Naive thymus-derived CD8-positive, alpha-beta T cell (primary cell): ENCODE results near the gene TTC12. TPM values are rescaled to one million over a fixed set of nuclear protein-coding genes. Genes with fewer than 3 reads are reported as not detected.
A peak's percentile ranks its signal among the peaks of the same experiment; 100 is the strongest.

Experiments used
- ATAC-seq, 2 donors: fragments of 150-1000 bp; cut with Tn5 transposase in 1 of 2; sonication (Bioruptor Pico), chemical (Tn5 transposase) in 1 of 2; 1 replicate in 1 of 2; 2 replicates in 1 of 2; pipeline ENCODE4 v1.10.0; 2021; ENCODE audit warnings: mild to moderate bottlenecking in 2 of 2, moderate library complexity in 2 of 2
- POLR2A ChIA-PET: fragments of 350-600 bp; sonication (Branson Sonifier 250); formaldehyde crosslinking; loops from one replicate; lab custom pipeline; 2021; ENCODE audit warnings: antibody characterized with exemption; lab: Charles Lee
- DNase-seq, 10 donors: peaks; one replicate each; pipeline versions ENCODE4 v3.0.0 to v3.0.0-alpha.2; 2020 to 2022
- H3K27ac Mint-ChIP-seq, 10 donors: one replicate each; pipeline ENCODE4 v1.8.0; 2020 to 2022; ENCODE audit warnings: mild to moderate bottlenecking in 10 of 10, mixed read lengths in 10 of 10, moderate library complexity in 4 of 10, inconsistent platforms in 1 of 10
- H3K27me3 Mint-ChIP-seq, 5 donors: one replicate each; pipeline ENCODE4 v1.8.0; 2021 to 2022; ENCODE audit warnings: mixed read lengths in 5 of 5
- H3K36me3 Mint-ChIP-seq, 3 donors: one replicate each; pipeline ENCODE4 v1.8.0; 2020 to 2022; ENCODE audit warnings: mixed read lengths in 3 of 3, mild to moderate bottlenecking in 2 of 3, inconsistent platforms in 1 of 3
- H3K4me1 Mint-ChIP-seq, 4 donors: one replicate each; pipeline ENCODE4 v1.8.0; 2021 to 2022; ENCODE audit warnings: mixed read lengths in 4 of 4
- H3K4me3 Mint-ChIP-seq, 10 donors: one replicate each; pipeline ENCODE4 v1.8.0; 2020 to 2022; ENCODE audit warnings: mild to moderate bottlenecking in 10 of 10, mixed read lengths in 10 of 10, moderate library complexity in 6 of 10, inconsistent platforms in 1 of 10
- H3K9me3 Mint-ChIP-seq, 9 donors: one replicate each; pipeline ENCODE4 v1.8.0; 2020 to 2022; ENCODE audit warnings: mixed read lengths in 9 of 9, mild to moderate bottlenecking in 3 of 9, inconsistent platforms in 1 of 9, moderate library complexity in 1 of 9
- polyA plus RNA-seq, 3 donors: library from polyadenylated mRNA; unstranded; fragments of 300-500 nt; fragmentation: Illumina TruSeq; gene quantifications; one replicate each; pipeline ENCODE4 v1.2.3, GENCODE V29; 2021
- total RNA-seq, 8 experiments: library from RNA in 2 of 8; stranded (reverse) in 2 of 8; gene quantifications; one replicate each; pipeline ENCODE4 v1.2.3 and lab custom pipeline; 2021 to 2026

TTC12 gene
- total and polyA plus RNA-seq, 5 experiments from 2014 or later, result 6.9 to 95.8 (median 11.3) TPM

DNA sequence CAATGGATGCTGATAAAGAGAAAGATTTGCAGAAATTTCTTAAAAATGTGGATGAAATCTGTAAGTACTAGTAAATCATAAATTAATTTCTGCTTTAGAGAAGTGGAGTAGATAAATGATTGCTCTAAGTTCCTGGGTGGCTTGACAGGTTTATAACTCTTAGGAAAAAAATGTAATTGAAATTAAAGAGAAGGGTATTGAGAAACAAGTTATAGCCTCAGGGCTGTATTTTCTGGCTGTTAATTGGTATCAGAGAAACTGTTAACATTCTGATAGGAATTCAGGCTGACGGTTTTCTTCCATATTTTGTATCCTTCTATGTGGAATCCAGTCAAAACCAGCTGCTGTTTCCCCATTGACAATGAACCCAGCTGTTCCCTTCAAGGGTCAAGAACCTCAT lies 1.9 kb downstream of the TTC12 start:
- Mint-ChIP-seq H3K27me3 (peaks cover 0 to 2% (median 0%) of the 10 kb centered on the region in 5 donors), H3K27ac (peak overlapping the region in 8 of 10 donors; percentile 13 to 96 (median 76)), H3K4me1 (peaks cover 22 to 41% (median 27%) of the 10 kb centered on the region in 4 donors), H3K4me3 (peak overlapping the region in 3 of 10 donors; percentile 19 to 88 (median 87)), H3K9me3 (no peaks in the 10 kb centered on the region), H3K36me3 (peaks cover 5 to 30% (median 26%) of the 10 kb centered on the region in 3 donors)
- DNase-seq, result no peak
- POLR2A ChIA-PET, result interaction anchor here (1.6 kb wide), 1 partner anchor 19 kb away, joined by 3 read pairs; no protein-coding TSS in a partner anchor
- ATAC-seq, result no peak

DNA sequence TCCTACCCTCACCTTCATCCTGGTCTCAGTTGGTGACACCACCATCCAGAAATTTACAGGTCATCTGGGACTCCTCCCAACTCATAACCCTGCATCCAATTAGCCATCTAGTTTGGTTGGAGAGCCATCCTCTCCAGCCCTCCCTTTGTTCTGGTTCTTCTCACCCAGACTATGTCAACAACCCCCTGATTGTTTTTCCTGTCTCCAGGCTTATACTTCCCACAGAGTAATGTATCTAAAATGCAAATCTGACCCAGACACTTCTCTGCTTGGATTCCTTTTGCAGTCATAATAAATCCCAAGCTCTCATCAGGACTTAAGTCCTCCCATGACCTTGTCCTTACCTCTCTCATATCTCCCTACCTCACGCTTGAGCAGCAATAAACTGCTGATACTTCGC lies 3.0 kb downstream of the TTC12 start:
- Mint-ChIP-seq H3K4me3 (peak overlapping the region in 1 of 10 donors; percentile 22), H3K9me3 (no peaks in the 10 kb centered on the region), H3K27ac (peak overlapping the region in 5 of 10 donors; percentile 1 to 11 (median 4)), H3K36me3 (peaks cover 5 to 33% (median 26%) of the 10 kb centered on the region in 3 donors), H3K4me1 (peaks cover 21 to 41% (median 32%) of the 10 kb centered on the region in 4 donors), H3K27me3 (no peaks in the 10 kb centered on the region)
- no peak for DNase-seq
- no peak for ATAC-seq
- POLR2A ChIA-PET, result interaction anchor here (1.6 kb wide), 1 partner anchor 18 kb away, joined by 3 read pairs; no protein-coding TSS in a partner anchor

DNA sequence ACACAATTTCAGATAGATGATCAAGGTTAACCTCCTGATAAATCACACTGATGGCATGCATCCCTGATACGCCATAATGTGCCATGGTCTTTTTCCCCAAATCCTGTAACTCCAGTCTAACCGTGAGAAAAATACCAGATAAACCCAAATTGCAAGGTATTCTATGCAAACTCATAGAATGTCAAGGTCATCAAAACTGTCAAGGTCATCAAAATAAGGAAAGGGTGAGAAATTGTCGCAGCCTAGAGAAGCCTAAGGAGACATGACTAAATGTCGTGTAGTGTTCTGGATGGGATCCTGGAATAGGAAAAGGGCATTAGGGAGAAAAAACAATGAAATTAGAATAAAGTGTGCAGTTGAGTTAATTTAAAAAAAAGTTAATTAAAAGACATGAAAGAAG lies 4.7 kb downstream of the TTC12 start:
- no peaks in the 10 kb centered on the region for H3K27me3 Mint-ChIP-seq
- no peaks in the 10 kb centered on the region for H3K9me3 Mint-ChIP-seq
- ATAC-seq (no peak), DNase-seq (no peak)
- no peak overlapping the region for H3K4me3 Mint-ChIP-seq
- H3K4me1 Mint-ChIP-seq, result peaks cover 18 to 34% (median 26%) of the 10 kb centered on the region in 4 donors
- no peak overlapping the region for H3K27ac Mint-ChIP-seq
- POLR2A ChIA-PET, result no interaction called here
- peaks cover 5 to 47% (median 30%) of the 10 kb centered on the region in 3 donors for H3K36me3 Mint-ChIP-seq

DNA sequence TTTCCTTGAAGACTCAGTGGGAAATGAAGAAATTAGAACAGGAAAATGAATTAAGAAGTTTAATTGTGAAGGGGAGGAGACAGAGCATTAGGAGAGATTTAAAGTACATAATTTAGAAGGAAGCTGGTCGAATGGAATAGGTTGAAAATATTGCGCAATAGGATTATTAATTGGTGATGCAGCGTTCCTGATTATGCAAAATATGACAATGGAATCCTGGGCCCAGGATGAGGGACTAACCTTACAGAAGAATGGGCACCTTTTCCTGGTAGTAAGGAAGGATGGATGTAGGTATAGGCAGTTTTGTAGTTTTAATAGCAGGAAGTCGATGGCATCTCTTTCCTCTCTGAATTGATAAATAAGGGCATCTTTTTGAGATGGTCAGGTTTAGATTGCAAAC lies 7.8 kb downstream of the TTC12 start:
- DNase-seq (no peak), ATAC-seq (no peak)
- Mint-ChIP-seq H3K4me1 (peaks cover 10 to 21% (median 13%) of the 10 kb centered on the region in 4 donors), H3K4me3 (no peak overlapping the region), H3K36me3 (peaks cover 5 to 68% (median 36%) of the 10 kb centered on the region in 3 donors), H3K27me3 (no peaks in the 10 kb centered on the region), H3K27ac (peak overlapping the region in 1 of 10 donors; percentile 38), H3K9me3 (no peaks in the 10 kb centered on the region)
- POLR2A ChIA-PET, result no interaction called here

DNA sequence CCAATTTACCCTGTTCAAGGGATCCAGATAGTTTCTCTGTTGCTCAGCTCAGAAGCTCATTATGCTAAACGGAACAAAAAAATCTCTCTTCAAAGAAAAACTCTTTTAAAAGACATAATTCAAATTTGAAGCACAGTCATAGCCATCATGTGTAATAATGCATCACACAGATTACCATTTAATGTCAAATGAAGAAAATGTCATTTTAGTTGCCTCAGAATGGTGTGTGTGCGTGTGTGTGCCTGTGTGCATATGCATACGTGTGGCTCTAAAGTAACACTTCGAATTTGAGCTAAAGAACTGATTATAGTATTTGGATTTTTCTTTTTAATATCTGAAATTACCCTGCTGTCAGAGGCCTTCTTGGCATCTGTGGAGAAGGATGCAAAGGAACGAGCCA lies 9.9 kb downstream of the TTC12 start:
- Mint-ChIP-seq H3K4me3 (no peak overlapping the region), H3K9me3 (no peaks in the 10 kb centered on the region), H3K36me3 (peaks cover 0 to 70% (median 25%) of the 10 kb centered on the region in 3 donors), H3K27ac (no peak overlapping the region), H3K27me3 (no peaks in the 10 kb centered on the region), H3K4me1 (peaks cover 6 to 14% (median 8%) of the 10 kb centered on the region in 4 donors)
- DNase-seq, result no peak
- POLR2A ChIA-PET, result no interaction called here
- ATAC-seq, result no peak

DNA sequence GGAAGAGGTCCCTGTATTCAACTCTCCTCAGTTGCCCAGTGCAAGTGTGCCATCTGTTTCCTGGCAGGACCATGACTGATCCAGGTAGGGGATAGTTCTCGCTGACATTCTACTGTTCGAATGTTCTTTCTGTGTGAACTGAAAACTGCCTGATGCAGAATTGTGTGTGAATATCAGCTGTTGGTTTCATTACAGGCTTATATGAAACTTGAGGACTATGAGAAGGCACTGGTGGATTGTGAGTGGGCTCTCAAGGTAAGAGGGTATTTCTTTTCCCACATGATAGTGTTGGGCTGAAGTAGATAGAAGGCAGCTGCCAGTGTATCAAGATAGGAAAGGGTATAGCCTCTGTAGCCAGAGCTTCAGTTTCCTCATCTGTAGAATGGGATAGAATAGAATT lies 15.3 kb downstream of the TTC12 start:
- ATAC-seq (no peak), DNase-seq (no peak)
- H3K4me1 Mint-ChIP-seq, result peaks cover 0 to 7% (median under 1%) of the 10 kb centered on the region in 4 donors
- H3K27ac Mint-ChIP-seq, result peak overlapping the region in 1 of 10 donors; percentile 9
- H3K4me3 Mint-ChIP-seq, result no peak overlapping the region
- H3K36me3 Mint-ChIP-seq, result peaks cover 6 to 93% (median 37%) of the 10 kb centered on the region in 3 donors
- POLR2A ChIA-PET, result no interaction called here
- no peaks in the 10 kb centered on the region for H3K9me3 Mint-ChIP-seq
- no peaks in the 10 kb centered on the region for H3K27me3 Mint-ChIP-seq

DNA sequence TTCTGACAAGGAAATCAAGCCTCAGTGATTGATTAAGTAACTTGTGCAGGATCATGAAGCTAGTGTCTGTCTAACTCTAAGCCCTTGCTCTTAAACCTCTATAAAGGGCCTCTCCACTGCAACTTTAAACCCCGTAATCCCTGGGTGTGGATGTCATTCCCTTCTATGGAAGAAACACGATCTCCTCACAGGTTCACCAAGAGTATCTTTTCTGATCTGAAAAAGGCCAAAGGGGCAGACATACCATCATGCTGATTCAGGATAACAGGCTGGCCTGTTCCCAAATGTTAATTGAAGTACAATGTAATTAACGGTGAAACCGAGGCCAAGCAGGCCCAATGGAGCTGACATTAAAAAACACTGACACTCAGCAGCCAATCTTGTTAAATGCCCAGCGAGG lies 17.1 kb downstream of the TTC12 start:
- no peak overlapping the region for H3K4me3 Mint-ChIP-seq
- peaks cover 0 to 7% (median 0%) of the 10 kb centered on the region in 4 donors for H3K4me1 Mint-ChIP-seq
- H3K9me3 Mint-ChIP-seq, result no peaks in the 10 kb centered on the region
- H3K27me3 Mint-ChIP-seq, result no peaks in the 10 kb centered on the region
- H3K36me3 Mint-ChIP-seq, result peaks cover 10 to 93% (median 40%) of the 10 kb centered on the region in 3 donors
- no peak for DNase-seq
- POLR2A ChIA-PET, result no interaction called here
- no peak for ATAC-seq
- H3K27ac Mint-ChIP-seq, result no peak overlapping the region

DNA sequence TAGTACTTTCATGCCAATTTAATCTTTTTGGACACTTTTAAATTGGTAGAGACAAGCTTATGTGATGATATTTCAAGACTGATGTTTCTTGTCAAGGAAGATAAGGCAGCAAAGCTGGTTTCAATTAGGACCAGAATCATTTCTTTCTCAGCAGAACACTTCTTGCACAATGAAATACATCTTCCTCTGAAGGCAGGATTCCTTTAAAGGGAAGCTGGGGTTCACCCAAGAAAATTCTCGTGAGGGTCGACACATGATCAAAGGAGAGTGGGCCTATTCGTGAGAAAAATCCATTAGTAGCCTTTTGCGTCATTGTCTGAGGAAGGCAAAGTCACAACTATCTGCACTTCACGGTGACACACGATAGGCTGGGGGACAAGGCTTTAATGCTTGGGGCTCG lies 17.6 kb downstream of the TTC12 start:
- H3K36me3 Mint-ChIP-seq, result peaks cover 13 to 95% (median 41%) of the 10 kb centered on the region in 3 donors
- ATAC-seq, result no peak
- H3K27me3 Mint-ChIP-seq, result no peaks in the 10 kb centered on the region

DNA sequence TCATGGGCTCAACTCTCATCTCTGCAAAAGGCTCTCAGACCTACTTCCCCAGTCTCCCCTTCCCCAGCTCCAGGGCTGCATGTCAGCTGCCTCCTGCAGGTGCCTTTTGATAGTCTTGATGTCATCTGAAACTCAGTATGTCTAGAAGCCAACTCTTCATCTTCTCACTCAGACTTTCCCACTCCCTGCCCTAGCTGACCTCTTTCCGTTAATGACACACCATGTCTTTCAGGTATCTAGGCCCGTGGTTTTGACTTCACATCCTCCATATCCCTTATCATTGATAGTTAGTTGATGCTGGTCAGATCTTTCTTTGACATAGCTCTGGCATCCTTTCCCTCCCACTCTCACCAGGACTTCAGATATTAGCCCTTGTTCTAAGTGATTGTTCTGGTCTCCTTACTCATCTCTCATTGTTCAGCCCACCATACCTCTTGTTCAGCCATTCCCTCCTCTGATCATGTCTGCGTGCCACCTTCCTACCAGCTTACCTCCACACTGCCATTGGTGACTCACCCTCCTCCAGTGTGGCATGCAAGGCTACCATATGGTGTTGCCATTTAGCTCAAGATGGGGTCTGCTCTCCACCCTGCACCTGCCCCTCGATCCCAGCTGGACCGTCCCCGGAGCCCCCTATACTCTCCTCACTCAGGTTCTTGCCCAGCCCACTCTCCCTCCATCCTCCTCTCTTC lies 18.4 kb downstream of the TTC12 start:
- Mint-ChIP-seq H3K4me3 (no peak overlapping the region), H3K27ac (peak overlapping the region in 2 of 10 donors; percentile 18 to 41), H3K27me3 (no peaks in the 10 kb centered on the region), H3K36me3 (peaks cover 13 to 96% (median 38%) of the 10 kb centered on the region in 3 donors), H3K4me1 (peaks cover 0 to 10% (median 0%) of the 10 kb centered on the region in 4 donors), H3K9me3 (no peaks in the 10 kb centered on the region)
- ATAC-seq, result no peak
- POLR2A ChIA-PET, result no interaction called here
- DNase-seq, result no peak

More for the DNA sequence above, 17.6 kb downstream of the TTC12 start:
- peaks cover 0 to 7% (median 0%) of the 10 kb centered on the region in 4 donors for H3K4me1 Mint-ChIP-seq
- DNase-seq, result no peak
- H3K4me3 Mint-ChIP-seq, result no peak overlapping the region
- POLR2A ChIA-PET, result no interaction called here
- H3K27ac Mint-ChIP-seq, result no peak overlapping the region
- H3K9me3 Mint-ChIP-seq, result no peaks in the 10 kb centered on the region

DNA sequence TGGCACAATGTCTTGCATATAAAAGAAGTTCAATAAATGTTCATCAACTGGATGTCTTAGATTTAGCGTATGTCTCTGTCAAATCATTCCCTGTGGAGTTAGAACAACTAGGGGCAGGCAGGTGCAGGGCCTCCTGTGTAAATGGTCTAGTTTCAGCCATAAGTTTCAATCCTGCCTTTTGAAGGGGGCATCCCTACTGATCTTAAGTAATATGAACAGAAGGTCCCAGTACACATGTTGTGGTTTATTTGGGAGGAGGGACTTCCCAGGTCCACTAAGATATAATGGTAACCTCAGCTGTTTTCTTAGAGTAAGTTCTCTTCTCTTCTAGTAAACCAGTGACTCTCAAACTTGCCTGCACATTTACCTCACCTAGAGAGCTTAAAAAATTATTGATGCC lies 19.8 kb downstream of the TTC12 start:
- peaks cover 0 to 8% (median 0%) of the 10 kb centered on the region in 4 donors for H3K4me1 Mint-ChIP-seq
- H3K36me3 Mint-ChIP-seq, result peaks cover 13 to 97% (median 32%) of the 10 kb centered on the region in 3 donors
- no peaks in the 10 kb centered on the region for H3K27me3 Mint-ChIP-seq
- ATAC-seq (no peak), DNase-seq (no peak)
- H3K9me3 Mint-ChIP-seq, result no peaks in the 10 kb centered on the region
- H3K4me3 Mint-ChIP-seq, result no peak overlapping the region
- H3K27ac Mint-ChIP-seq, result no peak overlapping the region
- POLR2A ChIA-PET, result no interaction called here

DNA sequence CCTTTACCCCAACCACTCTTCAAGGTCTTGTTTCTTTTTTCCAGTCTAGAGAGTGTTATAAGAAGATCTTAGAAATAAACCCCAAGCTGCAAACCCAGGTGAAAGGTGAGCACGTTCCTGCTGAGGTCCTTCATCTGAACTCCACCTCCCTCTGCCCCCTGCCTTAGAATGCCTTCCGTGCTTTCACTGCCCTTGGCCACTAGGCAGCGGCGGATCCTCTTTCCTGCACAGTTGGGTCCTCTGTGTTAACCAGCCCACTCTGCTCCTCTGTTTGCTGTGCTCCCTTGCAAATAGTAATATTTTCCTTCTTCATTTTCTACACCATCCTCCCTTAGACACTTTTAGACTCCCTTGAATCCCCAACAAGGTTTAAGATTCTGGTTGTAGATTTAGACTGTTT lies 24.3 kb downstream of the TTC12 start:
- POLR2A ChIA-PET, result no interaction called here
- Mint-ChIP-seq H3K36me3 (peaks cover 7 to 96% (median 46%) of the 10 kb centered on the region in 3 donors), H3K4me3 (no peak overlapping the region), H3K4me1 (peaks cover 0 to 3% (median 0%) of the 10 kb centered on the region in 4 donors), H3K27me3 (no peaks in the 10 kb centered on the region), H3K9me3 (no peaks in the 10 kb centered on the region), H3K27ac (no peak overlapping the region)
- ATAC-seq (no peak), DNase-seq (no peak)

DNA sequence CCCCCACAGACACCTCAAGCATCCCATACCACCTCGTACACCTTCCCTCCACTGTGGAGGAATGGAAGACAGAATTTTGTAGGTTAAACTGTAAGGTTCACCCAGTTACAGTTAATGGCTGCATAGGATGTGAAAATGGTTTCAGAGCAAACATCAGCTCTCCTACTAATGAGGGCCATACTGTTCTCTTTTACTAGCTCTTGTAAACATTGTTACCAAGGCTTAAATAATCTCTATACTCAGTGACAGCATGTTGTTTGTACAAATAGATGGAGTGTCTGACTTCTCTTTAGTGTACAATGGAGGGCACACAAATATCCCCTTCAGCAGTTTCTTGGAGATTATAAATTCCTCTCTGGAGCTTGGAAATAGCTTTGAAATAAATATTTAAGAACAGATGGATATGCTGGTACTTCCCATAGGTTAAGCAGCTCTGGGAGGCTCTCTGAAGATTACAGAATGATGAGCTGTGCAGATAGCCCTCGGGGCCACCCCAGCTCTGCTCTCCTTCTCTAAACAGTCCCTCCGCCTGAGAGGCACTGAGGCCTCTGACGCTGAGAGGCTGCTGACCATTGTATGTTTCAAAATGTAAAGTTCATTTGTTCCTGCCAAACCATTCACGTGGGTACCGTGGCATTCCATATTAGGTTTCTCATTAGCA lies 25.7 kb downstream of the TTC12 start:
- H3K27ac Mint-ChIP-seq, result no peak overlapping the region
- POLR2A ChIA-PET, result no interaction called here
- no peaks in the 10 kb centered on the region for H3K9me3 Mint-ChIP-seq
- ATAC-seq, result no peak
- no peak overlapping the region for H3K4me3 Mint-ChIP-seq
- no peak for DNase-seq
- peaks cover 0 to 5% (median 0%) of the 10 kb centered on the region in 4 donors for H3K4me1 Mint-ChIP-seq
- peaks cover 12 to 93% (median 43%) of the 10 kb centered on the region in 3 donors for H3K36me3 Mint-ChIP-seq
- no peaks in the 10 kb centered on the region for H3K27me3 Mint-ChIP-seq
